ENCODE data around the gene RPS6KB2.

DNA sequence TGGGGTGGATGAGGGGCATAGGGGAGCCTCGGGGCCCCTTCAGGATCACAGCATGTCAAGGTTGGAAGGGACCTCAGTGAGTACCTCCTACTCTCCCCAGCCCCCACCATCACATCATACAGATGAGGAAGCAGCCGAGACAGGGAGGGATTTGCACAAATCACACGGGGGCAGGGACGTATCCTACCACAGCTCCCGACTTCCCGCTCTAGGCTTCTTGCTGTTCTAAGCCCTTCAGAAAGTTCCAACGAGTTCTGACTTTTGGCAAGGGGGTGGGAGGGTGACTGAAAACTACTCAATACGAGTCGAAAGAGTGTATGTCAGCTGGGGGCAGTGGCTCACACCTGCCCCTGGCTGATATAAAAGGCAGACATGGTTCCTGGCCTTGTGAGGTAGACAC lies 41.2 kb upstream of the RPS6KB2 start:
- no peak for TF ChIP-seq CTCF (conservative IDR thresholded peaks at IDR 0.05)
- no peak for TF ChIP-seq EZH2 (IDR thresholded peaks at IDR 0.05; ENCODE audit: low read depth)

Measured in PC-9 (cell line).